Neuron (in vitro differentiated cells): ENCODE data around the gene RFX7.
"Not testable (repeated sequence)": the region's sequence is repeated elsewhere in the genome, so short reads cannot be mapped to it uniquely, and the experiment has no call there.

Source experiments
- H2AFZ ChIP-seq: one replicate; pipeline ENCODE4 v1.6.1; 2013; ENCODE audit warnings: low read depth, mild to moderate bottlenecking, inconsistent platforms, low read length, moderate library complexity
- H3K27me3 ChIP-seq: one replicate; pipeline ENCODE4 v1.6.1; 2013; ENCODE audit warnings: low read length; ENCODE audit not compliant: insufficient read depth
- H3K36me3 ChIP-seq: one replicate; pipeline ENCODE4 v1.6.1; 2013; ENCODE audit warnings: low read length; ENCODE audit not compliant: insufficient read depth
- H3K4me1 ChIP-seq: one replicate; pipeline ENCODE4 v1.6.1; 2013; ENCODE audit warnings: low read length; ENCODE audit not compliant: insufficient read depth
- H3K4me3 ChIP-seq: 2 replicates; pipeline ENCODE4 v1.5.1; 2013; ENCODE audit warnings: mild to moderate bottlenecking, low read length, moderate library complexity
- H3K9me3 ChIP-seq: one replicate; pipeline ENCODE4 v1.6.1; 2013; ENCODE audit warnings: low read length

Gene RFX7

DNA sequence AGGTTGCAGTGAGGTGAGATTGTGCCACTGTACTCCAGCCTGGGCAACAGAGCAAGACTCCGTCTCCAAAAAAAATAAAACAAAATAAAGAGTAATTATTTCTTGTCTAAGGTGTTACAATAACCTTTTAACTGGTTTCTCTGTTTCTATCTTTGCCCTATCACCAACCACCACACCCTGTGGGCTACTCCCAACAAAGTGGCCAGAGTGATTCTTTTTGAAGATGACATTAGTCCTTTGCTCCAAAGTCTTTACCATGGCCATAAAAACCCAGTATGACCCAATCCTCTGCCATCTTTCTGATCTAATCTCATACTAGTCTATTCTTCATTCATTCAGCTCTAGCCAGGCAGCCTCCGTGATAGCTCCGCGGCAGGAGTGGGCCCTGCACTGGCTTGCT, 62.8 kb downstream of the RFX7 start:
- Histone ChIP-seq H2AFZ (no peak overlapping the region), H3K4me3 (no peak overlapping the region), H3K36me3 (peaks cover 5% of the 10 kb centered on the region), H3K4me1 (no peaks in the 10 kb centered on the region), H3K27me3 (no peaks in the 10 kb centered on the region), H3K9me3 (peaks cover 4% of the 10 kb centered on the region)

GRCh38 chr15:56176996-56177395, 66.7 kb downstream of the RFX7 start:
- H3K9me3 ChIP-seq: peaks cover 8% of the 10 kb centered on the region
- no peak overlapping the region for H3K4me3 ChIP-seq
- no peaks in the 10 kb centered on the region for H3K4me1 ChIP-seq
- H2AFZ ChIP-seq: no peak overlapping the region
- H3K27me3 ChIP-seq: no peaks in the 10 kb centered on the region
- peaks cover 20% of the 10 kb centered on the region for H3K36me3 ChIP-seq

GRCh38 chr15:56175788-56176187, 67.9 kb downstream of the RFX7 start:
- Histone ChIP-seq H2AFZ (no peak overlapping the region), H3K4me1 (no peaks in the 10 kb centered on the region), H3K36me3 (peaks cover 32% of the 10 kb centered on the region), H3K4me3 (no peak overlapping the region), H3K27me3 (no peaks in the 10 kb centered on the region), H3K9me3 (peaks cover 16% of the 10 kb centered on the region)

- Histone ChIP-seq H3K27me3 (no peaks in the 10 kb centered on the region), H3K9me3 (peaks cover 21% of the 10 kb centered on the region), H3K4me3 (no peak overlapping the region), H3K36me3 (peaks cover 43% of the 10 kb centered on the region), H2AFZ (no peak overlapping the region), H3K4me1 (no peaks in the 10 kb centered on the region)
Measured at GRCh38 chr15:56174649-56175048, 69.0 kb downstream of the RFX7 start.

- Histone ChIP-seq H3K27me3 (no peaks in the 10 kb centered on the region), H3K4me1 (no peaks in the 10 kb centered on the region), H3K9me3 (peaks cover 19% of the 10 kb centered on the region), H3K4me3 (no peak overlapping the region), H2AFZ (no peak overlapping the region), H3K36me3 (peaks cover 48% of the 10 kb centered on the region)
Measured at GRCh38 chr15:56168394-56168793, 75.3 kb downstream of the RFX7 start.

- no peak overlapping the region for H2AFZ ChIP-seq
- H3K4me3 ChIP-seq: no peak overlapping the region
- no peaks in the 10 kb centered on the region for H3K4me1 ChIP-seq
- H3K27me3 ChIP-seq: no peaks in the 10 kb centered on the region
- H3K36me3 ChIP-seq: peaks cover 19% of the 10 kb centered on the region
- peaks cover under 1% of the 10 kb centered on the region for H3K9me3 ChIP-seq
Measured at GRCh38 chr15:56165234-56165633, 78.4 kb downstream of the RFX7 start.

GRCh38 chr15:56160966-56161365, 82.7 kb downstream of the RFX7 start:
- H3K36me3 ChIP-seq: peaks cover 9% of the 10 kb centered on the region
- no peak overlapping the region for H2AFZ ChIP-seq
- H3K9me3 ChIP-seq: peaks cover 3% of the 10 kb centered on the region
- H3K4me3 ChIP-seq: no peak overlapping the region
- H3K4me1 ChIP-seq: no peaks in the 10 kb centered on the region
- H3K27me3 ChIP-seq: no peaks in the 10 kb centered on the region

- Histone ChIP-seq H3K27me3 (no peaks in the 10 kb centered on the region), H2AFZ (no peak overlapping the region), H3K9me3 (peaks cover 4% of the 10 kb centered on the region), H3K4me3 (no peak overlapping the region), H3K36me3 (peaks cover 5% of the 10 kb centered on the region), H3K4me1 (no peaks in the 10 kb centered on the region)
Measured at GRCh38 chr15:56156877-56157276, 86.8 kb downstream of the RFX7 start.

- H3K4me1 ChIP-seq, H3K27me3 ChIP-seq, H3K9me3 ChIP-seq, H3K36me3 ChIP-seq, H2AFZ ChIP-seq, H3K4me3 ChIP-seq: not testable (repeated sequence)
Measured at GRCh38 chr15:56155278-56155677, 88.4 kb downstream of the RFX7 start.

GRCh38 chr15:56154768-56155167, 88.9 kb downstream of the RFX7 start:
- H3K27me3 ChIP-seq, H3K36me3 ChIP-seq, H3K4me1 ChIP-seq, H3K9me3 ChIP-seq, H3K4me3 ChIP-seq, H2AFZ ChIP-seq: not testable (repeated sequence)

DNA sequence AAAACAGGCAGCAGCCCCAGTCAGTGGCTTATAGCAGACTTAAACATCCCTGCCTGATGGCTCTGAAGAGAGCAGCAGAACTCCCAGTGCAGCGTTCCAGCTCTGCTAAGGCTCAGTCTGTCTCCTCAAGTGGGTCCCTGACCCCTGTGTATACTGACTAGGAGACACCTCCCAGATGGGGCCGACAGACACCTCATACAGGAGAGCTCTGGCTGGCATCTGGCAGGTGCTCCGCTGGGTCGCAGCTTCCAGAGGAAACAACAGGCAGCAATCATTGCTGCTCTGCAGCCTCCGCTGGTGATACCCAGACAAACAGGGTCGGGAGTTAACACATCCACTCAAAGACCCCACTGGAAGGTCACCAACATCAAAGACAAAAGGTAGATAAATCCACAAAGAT, 93.5 kb downstream of the RFX7 start:
- peaks cover 9% of the 10 kb centered on the region for H3K36me3 ChIP-seq
- no peaks in the 10 kb centered on the region for H3K4me1 ChIP-seq
- H3K9me3 ChIP-seq: peaks cover 17% of the 10 kb centered on the region
- H3K27me3 ChIP-seq: no peaks in the 10 kb centered on the region
- no peak overlapping the region for H2AFZ ChIP-seq
- H3K4me3 ChIP-seq: no peak overlapping the region

DNA sequence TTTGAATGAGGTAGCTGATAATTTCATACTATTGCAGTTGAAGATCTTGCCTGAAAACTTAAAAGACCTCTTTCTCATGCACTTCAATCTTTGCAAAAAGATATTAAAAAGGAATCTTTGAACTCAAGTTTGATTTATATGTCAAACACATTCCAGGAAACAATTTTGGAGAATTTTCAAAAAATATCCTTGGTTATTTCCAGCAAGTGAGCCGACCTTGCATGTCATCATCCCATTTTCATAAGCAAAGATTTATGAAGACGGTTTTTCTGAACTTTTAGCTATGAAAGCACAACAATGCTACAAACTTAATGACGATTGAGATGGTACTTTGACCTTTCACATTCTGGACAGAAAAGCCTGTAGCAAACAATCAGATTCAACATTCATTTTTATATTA, 95.6 kb downstream of the RFX7 start:
- Histone ChIP-seq H3K27me3 (no peaks in the 10 kb centered on the region), H2AFZ (no peak overlapping the region), H3K4me3 (no peak overlapping the region), H3K36me3 (peaks cover 18% of the 10 kb centered on the region), H3K4me1 (no peaks in the 10 kb centered on the region), H3K9me3 (peaks cover 17% of the 10 kb centered on the region)

DNA sequence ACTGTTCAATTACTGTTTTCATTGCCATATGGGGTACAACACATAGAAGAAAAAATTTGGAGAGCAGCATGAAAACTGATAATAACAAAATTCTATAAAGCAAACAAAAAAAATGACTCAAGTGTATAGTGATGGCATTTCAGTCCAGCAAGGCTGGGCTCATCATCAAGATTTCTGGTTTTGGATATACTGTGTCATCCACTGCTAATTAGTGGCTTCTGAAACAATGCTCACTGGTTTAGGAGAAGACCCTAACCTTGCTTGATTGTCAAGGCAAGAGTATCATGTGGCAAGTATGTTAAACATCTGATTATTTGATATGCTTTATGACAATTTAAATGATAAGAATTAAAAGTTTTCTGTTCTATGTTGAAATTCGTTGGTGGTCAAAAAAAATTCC, 96.9 kb downstream of the RFX7 start:
- Histone ChIP-seq H2AFZ (no peak overlapping the region), H3K4me1 (no peaks in the 10 kb centered on the region), H3K27me3 (no peaks in the 10 kb centered on the region), H3K4me3 (no peak overlapping the region), H3K9me3 (peaks cover 19% of the 10 kb centered on the region), H3K36me3 (peaks cover 30% of the 10 kb centered on the region)

DNA sequence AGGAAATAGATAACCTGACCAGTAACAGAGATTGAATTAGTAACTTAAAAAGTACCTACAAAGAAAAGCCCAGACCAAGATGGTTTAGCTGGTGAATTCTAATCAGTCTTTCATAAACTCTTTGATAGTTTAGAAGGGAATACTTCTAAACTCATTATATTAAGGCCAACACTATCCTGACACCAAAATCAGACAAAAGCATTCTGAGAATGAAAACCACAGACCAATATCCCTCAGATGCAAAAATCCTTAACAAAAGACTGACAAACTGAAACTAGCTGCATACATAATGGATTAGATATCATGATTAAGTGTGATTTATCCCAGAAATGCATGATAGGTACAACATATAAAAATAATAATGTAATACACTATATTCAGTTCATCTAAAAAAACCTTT, 115.6 kb downstream of the RFX7 start:
- H3K4me1 ChIP-seq: no peaks in the 10 kb centered on the region
- H3K36me3 ChIP-seq: peaks cover 48% of the 10 kb centered on the region
- peaks cover 27% of the 10 kb centered on the region for H3K9me3 ChIP-seq
- no peak overlapping the region for H2AFZ ChIP-seq
- no peak overlapping the region for H3K4me3 ChIP-seq
- no peaks in the 10 kb centered on the region for H3K27me3 ChIP-seq
